GM12878 (cell line): ENCODE measurements around the gene CHD5. TPM values are rescaled to one million over a fixed set of nuclear protein-coding genes. Genes with fewer than 3 reads are reported as not detected.

Experiments used
- ATAC-seq: fragments of 200-7000 bp; cut with Tn5 transposase; 3 replicates; pipeline ENCODE4 v1.9.1; 2020; ENCODE audit warnings: mild to moderate bottlenecking, moderate library complexity
- BruUV-seq: library from RNA; stranded (reverse); fragments of 400-500 nt; replicated peaks from 2 replicates; lab custom pipeline; 2021; lab: Mats Ljungman, UMichigan
- CTCF ChIA-PET: fragments of 300-600 bp; sonication (Branson Sonifier 250); formaldehyde crosslinking; extraction: SDS; loops from one replicate; lab custom pipeline; 2021; ENCODE audit warnings: inconsistent platforms; lab: Yijun Ruan, JAX
- POLR2A ChIA-PET: fragments of 350-600 bp; formaldehyde crosslinking; extraction: SDS; loops from one replicate; lab custom pipeline; 2021; ENCODE audit warnings: inconsistent platforms; lab: Charles Lee
- RAD21 ChIA-PET: fragments of 300-600 bp; sonication (Branson Sonifier 250); formaldehyde crosslinking; loops from one replicate; lab custom pipeline; 2023; ENCODE audit warnings: antibody characterized with exemption; ENCODE audit not compliant: unreplicated experiment; lab: Charles Lee
- SMC1A ChIA-PET: fragments of 300-600 bp; sonication (Branson Sonifier 250); formaldehyde crosslinking; loops from one replicate; lab custom pipeline; 2023; ENCODE audit not compliant: unreplicated experiment, uncharacterized antibody; lab: Charles Lee
- DNase-seq: peaks from one replicate; pipeline ENCODE4 v3.0.0-alpha.2; 2011; ENCODE audit warnings: low read depth, low spot score
- FAIRE-seq: peaks from 3 replicates; lab custom pipeline; 2011; peaks lifted over from hg19 to GRCh38; lab: Jason Lieb, UNC
- H2AFZ ChIP-seq: 2 replicates; pipeline ENCODE4 v1.6.0; 2011; ENCODE audit warnings: low read depth, low read length, control low read depth; ENCODE audit not compliant: control insufficient read depth
- H3K27ac ChIP-seq: 2 replicates; pipeline ENCODE4 v1.5.1; 2011; ENCODE audit warnings: control low read depth; ENCODE audit not compliant: control insufficient read depth, insufficient read depth
- H3K27me3 ChIP-seq, 2 experiments: replicated peaks in 1 of 2; 2 replicates each; pipeline versions ENCODE4 v1.6.0 to v1.6.1; 2011; ENCODE audit warnings: low read length in 1 of 2; ENCODE audit not compliant: control insufficient read depth in 2 of 2, insufficient read depth in 2 of 2
- H3K36me3 ChIP-seq, 2 experiments: 2 replicates each; pipeline ENCODE4 v1.5.1; 2011; ENCODE audit warnings: low read length in 1 of 2; ENCODE audit not compliant: control insufficient read depth in 2 of 2, insufficient read depth in 2 of 2
- H3K4me1 ChIP-seq: 2 replicates; pipeline ENCODE4 v1.6.1; 2011; ENCODE audit warnings: mild to moderate bottlenecking, low read length, moderate library complexity, mixed read lengths; ENCODE audit not compliant: control insufficient read depth, insufficient read depth
- H3K4me2 ChIP-seq: 2 replicates; pipeline ENCODE4 v1.6.0; 2011; ENCODE audit warnings: control low read depth; ENCODE audit not compliant: control insufficient read depth, insufficient read depth
- H3K4me3 ChIP-seq: fragments of 200-600 bp; sonication (generic); 2 replicates; pipeline ENCODE4 v1.5.1; 2016
- H3K79me2 ChIP-seq: 2 replicates; pipeline ENCODE4 v1.6.0; 2011; ENCODE audit warnings: low read length; ENCODE audit not compliant: control insufficient read depth, insufficient read depth
- H3K9ac ChIP-seq: 2 replicates; pipeline ENCODE4 v1.8.0; 2011; ENCODE audit warnings: low read length, control low read depth, mixed read lengths; ENCODE audit not compliant: control insufficient read depth, insufficient read depth
- H3K9me3 ChIP-seq: replicated peaks from 3 replicates; pipeline ENCODE4 v1.5.1; 2011; ENCODE audit warnings: mild to moderate bottlenecking, low read length; ENCODE audit not compliant: control insufficient read depth, insufficient read depth
- H4K20me1 ChIP-seq: 2 replicates; pipeline ENCODE4 v1.6.0; 2011; ENCODE audit not compliant: control insufficient read depth, insufficient read depth
- MYB ChIP-seq: fragments of 150-350 bp; IDR thresholded peaks from 2 replicates; pipeline ENCODE4 v1.6.1; 2014; ENCODE audit warnings: mild to moderate bottlenecking, low read depth, low read length, borderline replicate concordance
- NR2C1 ChIP-seq: fragments of 450-650 bp; IDR thresholded peaks from 2 replicates; pipeline ENCODE4 v1.6.1; 2017; ENCODE audit warnings: antibody characterized with exemption, mild to moderate bottlenecking, moderate library complexity
- PML ChIP-seq: IDR thresholded peaks from 2 replicates; pipeline ENCODE4 v1.6.1; 2012; ENCODE audit warnings: low read length, inconsistent platforms
- RBBP5 ChIP-seq: fragments of 200-600 bp; sonication (generic); conservative IDR thresholded peaks from 2 replicates; pipeline ENCODE4 v1.6.1; 2016
- SMAD1 ChIP-seq: fragments of 450-650 bp; IDR thresholded peaks from 2 replicates; pipeline ENCODE4 v1.6.1; 2018; ENCODE audit warnings: mild to moderate bottlenecking, low read depth; ENCODE audit not compliant: partially characterized antibody
- SMC3 ChIP-seq: IDR thresholded peaks from 2 replicates; pipeline ENCODE4 v1.6.1; 2011; ENCODE audit warnings: low read length, improper control_type of control experiment, borderline replicate concordance
- ZNF274 ChIP-seq: IDR thresholded peaks from one replicate; pipeline ENCODE4 v1.8.0; 2011; ENCODE audit not compliant: insufficient read length, insufficient read depth
- WGBS: methylation state at CpG from one replicate; pipeline ENCODE4 v1.1.6; 2016; ENCODE audit warnings: low lambda C conversion rate; ENCODE audit not compliant: insufficient replicate concordance, insufficient coverage; ENCODE audit errors: missing lambda C conversion rate; 5-methylcytosine and 5-hydroxymethylcytosine counted together
- in situ Hi-C: fragments of 300-500 bp; cut with MboI; formaldehyde crosslinking; loops from 9 replicates; pipeline ENCODE4 v1.14.3; 2018; ENCODE audit warnings: mixed read lengths
- intact Hi-C: fragments of 100-400 bp; cut with micrococcal nuclease; formaldehyde crosslinking; loops from one replicate; pipeline ENCODE4 v1.14.2; 2022; ENCODE audit not compliant: unreplicated experiment
- polyA plus RNA-seq, 11 experiments: library from polyadenylated mRNA; depleted of rRNA in 4 of 11; unstranded in 6 of 11; stranded (reverse) in 5 of 11; fragments of >200 nt; fragmentation: Nextera tagmentation in 4 of 11; fragmentation: Illumina TruSeq in 1 of 11; extraction: Ambion mirVana in 4 of 11; extraction: Trizol in 1 of 11; gene quantifications; 1 replicate in 1 of 11; 2 replicates in 10 of 11; pipeline versions ENCODE4 v1.2.1 to v1.2.3, GENCODE V29; 2011 to 2016; ENCODE audit warnings: inconsistent platforms in 2 of 11, missing spikeins in 2 of 11, low read depth in 1 of 11
- total RNA-seq, 4 experiments: library from RNA; depleted of rRNA in 3 of 4; stranded (reverse); fragments of >200 nt in 3 of 4; fragmentation: Illumina TruSeq in 1 of 4; extraction: Trizol in 1 of 4; gene quantifications; 2 replicates each; pipeline versions ENCODE4 v1.2.1 to v1.2.3, GENCODE V29; 2013 to 2021
- TF ChIP-seq, protein P1 (sequence below): fragments of 450-650 bp; IDR thresholded peaks from 2 replicates; pipeline ENCODE4 v1.6.1; 2018; ENCODE audit warnings: borderline replicate concordance, mild to moderate bottlenecking; ENCODE audit not compliant: partially characterized antibody
- TF ChIP-seq, protein P2 (sequence below): fragments of 450-650 bp; IDR thresholded peaks from 2 replicates; pipeline ENCODE4 v1.6.1; 2017; ENCODE audit warnings: low read depth, mild to moderate bottlenecking, moderate library complexity
- TF ChIP-seq, protein P3 (sequence below): fragments of 450-650 bp; IDR thresholded peaks from 2 replicates; pipeline ENCODE4 v1.6.1; 2018; ENCODE audit warnings: mild to moderate bottlenecking, low read depth, moderate library complexity; ENCODE audit not compliant: partially characterized antibody

CHD5 gene
- total and polyA plus RNA-seq, 10 of the 15 experiments (the other 5 are each of a cell fraction or from before 2014, with no cell fraction given): 0.03 to 0.49 (median 0.13) TPM; not detected in 3

DNA sequence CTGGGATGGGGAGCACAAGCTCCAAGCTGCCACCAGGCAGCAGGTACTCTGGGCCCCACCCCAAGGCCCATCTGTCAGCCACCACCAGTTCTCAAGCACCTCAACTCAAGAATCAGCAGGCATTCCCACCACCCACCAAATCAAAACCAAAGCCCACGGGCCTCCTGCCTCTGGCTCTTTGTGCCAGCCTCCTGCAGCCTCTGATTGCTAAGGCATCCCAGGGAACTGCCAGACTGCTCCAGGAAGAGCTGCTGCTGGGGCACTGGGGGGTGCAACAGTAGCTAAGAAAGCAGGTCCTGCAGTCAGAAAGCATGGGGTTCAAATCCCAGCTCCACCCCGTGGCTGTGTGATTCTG, 34.7 kb downstream of the CHD5 start (continued):
- TF ChIP-seq, protein P1, sequence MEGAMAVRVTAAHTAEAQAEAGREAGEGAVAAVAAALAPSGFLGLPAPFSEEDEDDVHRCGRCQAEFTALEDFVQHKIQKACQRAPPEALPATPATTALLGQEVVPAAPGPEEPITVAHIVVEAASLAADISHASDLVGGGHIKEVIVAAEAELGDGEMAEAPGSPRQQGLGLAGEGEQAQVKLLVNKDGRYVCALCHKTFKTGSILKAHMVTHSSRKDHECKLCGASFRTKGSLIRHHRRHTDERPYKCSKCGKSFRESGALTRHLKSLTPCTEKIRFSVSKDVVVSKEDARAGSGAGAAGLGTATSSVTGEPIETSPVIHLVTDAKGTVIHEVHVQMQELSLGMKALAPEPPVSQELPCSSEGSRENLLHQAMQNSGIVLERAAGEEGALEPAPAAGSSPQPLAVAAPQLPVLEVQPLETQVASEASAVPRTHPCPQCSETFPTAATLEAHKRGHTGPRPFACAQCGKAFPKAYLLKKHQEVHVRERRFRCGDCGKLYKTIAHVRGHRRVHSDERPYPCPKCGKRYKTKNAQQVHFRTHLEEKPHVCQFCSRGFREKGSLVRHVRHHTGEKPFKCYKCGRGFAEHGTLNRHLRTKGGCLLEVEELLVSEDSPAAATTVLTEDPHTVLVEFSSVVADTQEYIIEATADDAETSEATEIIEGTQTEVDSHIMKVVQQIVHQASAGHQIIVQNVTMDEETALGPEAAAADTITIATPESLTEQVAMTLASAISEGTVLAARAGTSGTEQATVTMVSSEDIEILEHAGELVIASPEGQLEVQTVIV: no peak

DNA sequence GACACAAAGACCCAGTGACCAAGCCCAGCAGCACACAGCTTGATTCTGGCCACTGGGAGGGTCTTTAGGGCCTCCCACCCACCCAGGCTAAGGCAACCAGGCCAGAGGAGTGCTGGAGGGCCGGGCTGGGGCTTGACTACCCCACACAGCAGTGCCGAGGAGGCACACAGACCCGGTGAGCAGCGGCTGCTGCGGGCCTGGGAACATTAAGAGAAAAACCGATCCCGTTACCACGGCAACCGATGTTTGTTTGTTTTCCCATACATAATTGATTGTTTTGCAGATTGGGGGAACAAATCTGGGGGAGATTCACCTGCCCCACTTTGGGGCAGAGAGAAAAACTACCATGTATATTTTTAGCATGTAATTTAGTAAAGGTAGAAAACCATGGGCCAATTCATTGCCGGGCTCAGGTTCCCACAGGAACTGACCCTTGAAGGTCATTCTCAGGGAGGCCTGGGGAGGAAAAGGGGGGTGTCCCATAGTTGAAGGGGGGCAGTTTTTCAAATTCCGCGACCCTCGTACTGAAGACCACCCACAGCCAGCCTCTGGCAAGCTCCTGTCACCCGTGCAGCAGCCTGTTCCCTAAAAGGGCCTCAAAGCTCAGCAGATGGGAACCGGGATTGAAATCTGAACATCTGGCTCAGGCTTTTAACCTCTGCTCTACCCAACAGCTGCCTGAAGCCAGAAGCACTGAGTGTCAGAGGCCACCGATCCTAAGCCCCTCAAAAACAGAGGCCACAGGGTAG, 35.3 kb downstream of the CHD5 start:
- Histone ChIP-seq H3K4me3 (no peak overlapping the region), H3K4me2 (no peak overlapping the region), H4K20me1 (no peaks in the 10 kb centered on the region), H3K9me3 (no peaks in the 10 kb centered on the region), H2AFZ (no peak overlapping the region), H3K27me3 (no peaks in the 10 kb centered on the region; a peak in 1 of 4 replicates), H3K9ac (no peak overlapping the region), H3K4me1 (no peaks in the 10 kb centered on the region), H3K36me3 (no peaks in the 10 kb centered on the region), H3K79me2 (no peaks in the 10 kb centered on the region), H3K27ac (no peak overlapping the region)
- no peak for TF ChIP-seq ZNF274
- TF ChIP-seq RBBP5: no peak
- TF ChIP-seq, protein P2, sequence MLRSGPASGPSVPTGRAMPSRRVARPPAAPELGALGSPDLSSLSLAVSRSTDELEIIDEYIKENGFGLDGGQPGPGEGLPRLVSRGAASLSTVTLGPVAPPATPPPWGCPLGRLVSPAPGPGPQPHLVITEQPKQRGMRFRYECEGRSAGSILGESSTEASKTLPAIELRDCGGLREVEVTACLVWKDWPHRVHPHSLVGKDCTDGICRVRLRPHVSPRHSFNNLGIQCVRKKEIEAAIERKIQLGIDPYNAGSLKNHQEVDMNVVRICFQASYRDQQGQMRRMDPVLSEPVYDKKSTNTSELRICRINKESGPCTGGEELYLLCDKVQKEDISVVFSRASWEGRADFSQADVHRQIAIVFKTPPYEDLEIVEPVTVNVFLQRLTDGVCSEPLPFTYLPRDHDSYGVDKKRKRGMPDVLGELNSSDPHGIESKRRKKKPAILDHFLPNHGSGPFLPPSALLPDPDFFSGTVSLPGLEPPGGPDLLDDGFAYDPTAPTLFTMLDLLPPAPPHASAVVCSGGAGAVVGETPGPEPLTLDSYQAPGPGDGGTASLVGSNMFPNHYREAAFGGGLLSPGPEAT: no peak
- no peak for TF ChIP-seq PML
- TF ChIP-seq, protein P3, sequence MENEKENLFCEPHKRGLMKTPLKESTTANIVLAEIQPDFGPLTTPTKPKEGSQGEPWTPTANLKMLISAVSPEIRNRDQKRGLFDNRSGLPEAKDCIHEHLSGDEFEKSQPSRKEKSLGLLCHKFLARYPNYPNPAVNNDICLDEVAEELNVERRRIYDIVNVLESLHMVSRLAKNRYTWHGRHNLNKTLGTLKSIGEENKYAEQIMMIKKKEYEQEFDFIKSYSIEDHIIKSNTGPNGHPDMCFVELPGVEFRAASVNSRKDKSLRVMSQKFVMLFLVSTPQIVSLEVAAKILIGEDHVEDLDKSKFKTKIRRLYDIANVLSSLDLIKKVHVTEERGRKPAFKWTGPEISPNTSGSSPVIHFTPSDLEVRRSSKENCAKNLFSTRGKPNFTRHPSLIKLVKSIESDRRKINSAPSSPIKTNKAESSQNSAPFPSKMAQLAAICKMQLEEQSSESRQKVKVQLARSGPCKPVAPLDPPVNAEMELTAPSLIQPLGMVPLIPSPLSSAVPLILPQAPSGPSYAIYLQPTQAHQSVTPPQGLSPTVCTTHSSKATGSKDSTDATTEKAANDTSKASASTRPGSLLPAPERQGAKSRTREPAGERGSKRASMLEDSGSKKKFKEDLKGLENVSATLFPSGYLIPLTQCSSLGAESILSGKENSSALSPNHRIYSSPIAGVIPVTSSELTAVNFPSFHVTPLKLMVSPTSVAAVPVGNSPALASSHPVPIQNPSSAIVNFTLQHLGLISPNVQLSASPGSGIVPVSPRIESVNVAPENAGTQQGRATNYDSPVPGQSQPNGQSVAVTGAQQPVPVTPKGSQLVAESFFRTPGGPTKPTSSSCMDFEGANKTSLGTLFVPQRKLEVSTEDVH: no peak
- TF ChIP-seq SMC3: no peak
- TF ChIP-seq NR2C1: no peak
- no peak for TF ChIP-seq MYB
- TF ChIP-seq SMAD1: no peak
- intact Hi-C loops: no loop called here
- no peak for FAIRE-seq
- ChIA-PET RAD21 (no interaction called here), SMC1A (no interaction called here), POLR2A (no interaction called here), CTCF (no interaction called here)
- no peak for DNase-seq
- in situ Hi-C loops: no loop called here
- WGBS: 28% methylated on average over 16 of the region's 16 CpGs
- ATAC-seq: no peak
- BruUV-seq: no TSS peak
